GM20000 (cell line): ENCODE data around the gene LRRN2.

Source experiments
- DNase-seq: peaks from one replicate; pipeline ENCODE4 v3.0.0; 2012; ENCODE audit warnings: low spot score
- CTCF ChIP-seq: IDR thresholded peaks from 2 replicates; pipeline ENCODE4 v1.5.1; 2012; ENCODE audit warnings: mild to moderate bottlenecking, control low read depth; ENCODE audit errors: extremely low read depth, missing control alignments

Gene LRRN2

GRCh38 chr1:204712708-204713430 is 27.3 kb upstream of the LRRN2 start:
- no peak for TF ChIP-seq CTCF
- DNase-seq: no peak

GRCh38 chr1:204711947-204712701 is 26.6 kb upstream of the LRRN2 start:
- no peak for TF ChIP-seq CTCF
- no peak for DNase-seq

GRCh38 chr1:204711103-204711946 is 25.8 kb upstream of the LRRN2 start:
- no peak for TF ChIP-seq CTCF

GRCh38 chr1:204709960-204710912 is 24.7 kb upstream of the LRRN2 start:
- no peak for TF ChIP-seq CTCF
- no peak for DNase-seq

More at GRCh38 chr1:204711103-204711946, 25.8 kb upstream of the LRRN2 start:
- no peak for DNase-seq

- no peak for TF ChIP-seq CTCF
- DNase-seq: no peak
Observed at GRCh38 chr1:204709021-204709420, 23.5 kb upstream of the LRRN2 start.

GRCh38 chr1:204706838-204707509 is 21.4 kb upstream of the LRRN2 start:
- DNase-seq: no peak
- TF ChIP-seq CTCF: no peak
